NB4 (cell line): ENCODE results near the gene APOO.
A peak's percentile ranks its signal among the peaks of the same experiment; 100 is the strongest.

Source experiments
- DNase-seq: peaks from one replicate; pipeline ENCODE4 v3.0.0; 2010; ENCODE audit warnings: low read depth
- H3K4me3 ChIP-seq: one replicate; pipeline ENCODE4 v1.5.1; 2011; ENCODE audit warnings: mild to moderate bottlenecking, low read depth, low read length, moderate library complexity
- MYC ChIP-seq: IDR thresholded peaks from 2 replicates; pipeline ENCODE4 v1.6.1; 2011; ENCODE audit warnings: low read depth, low read length
- POLR2A ChIP-seq: IDR thresholded peaks from 2 replicates; pipeline ENCODE4 v1.6.1; 2011; ENCODE audit warnings: mild to moderate bottlenecking; ENCODE audit not compliant: insufficient read length; ENCODE audit errors: extremely low read depth
- TF ChIP-seq, protein P1 (sequence below): IDR thresholded peaks from one replicate; pipeline ENCODE4 v1.5.1; 2012; ENCODE audit warnings: low read depth, low read length
- TF ChIP-seq, protein P2 (sequence below): IDR thresholded peaks from 2 replicates; pipeline ENCODE4 v1.6.1; 2011; ENCODE audit warnings: low read depth, low read length

APOO gene

DNA sequence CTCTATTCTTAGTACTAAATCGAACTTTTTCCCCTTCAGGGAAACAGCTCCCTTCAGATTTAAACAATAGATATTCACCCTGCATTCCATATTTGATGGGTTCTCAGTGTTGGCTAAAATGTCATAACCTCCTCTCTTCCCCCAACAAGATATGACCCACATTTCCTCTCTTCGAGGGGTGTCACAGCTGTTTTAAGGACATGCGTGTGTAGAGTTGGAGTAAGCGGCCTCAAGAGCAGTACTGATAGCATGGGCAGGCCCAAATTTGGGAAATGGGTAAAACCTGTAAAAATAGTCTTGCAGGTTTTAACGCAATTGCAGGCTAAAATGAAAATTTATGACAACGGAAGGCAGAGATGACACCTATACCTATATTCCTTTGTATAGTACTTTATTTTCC lies 96.1 kb downstream of the APOO start:
- TF ChIP-seq MYC (no peak), POLR2A (no peak)
- TF ChIP-seq, protein P1, sequence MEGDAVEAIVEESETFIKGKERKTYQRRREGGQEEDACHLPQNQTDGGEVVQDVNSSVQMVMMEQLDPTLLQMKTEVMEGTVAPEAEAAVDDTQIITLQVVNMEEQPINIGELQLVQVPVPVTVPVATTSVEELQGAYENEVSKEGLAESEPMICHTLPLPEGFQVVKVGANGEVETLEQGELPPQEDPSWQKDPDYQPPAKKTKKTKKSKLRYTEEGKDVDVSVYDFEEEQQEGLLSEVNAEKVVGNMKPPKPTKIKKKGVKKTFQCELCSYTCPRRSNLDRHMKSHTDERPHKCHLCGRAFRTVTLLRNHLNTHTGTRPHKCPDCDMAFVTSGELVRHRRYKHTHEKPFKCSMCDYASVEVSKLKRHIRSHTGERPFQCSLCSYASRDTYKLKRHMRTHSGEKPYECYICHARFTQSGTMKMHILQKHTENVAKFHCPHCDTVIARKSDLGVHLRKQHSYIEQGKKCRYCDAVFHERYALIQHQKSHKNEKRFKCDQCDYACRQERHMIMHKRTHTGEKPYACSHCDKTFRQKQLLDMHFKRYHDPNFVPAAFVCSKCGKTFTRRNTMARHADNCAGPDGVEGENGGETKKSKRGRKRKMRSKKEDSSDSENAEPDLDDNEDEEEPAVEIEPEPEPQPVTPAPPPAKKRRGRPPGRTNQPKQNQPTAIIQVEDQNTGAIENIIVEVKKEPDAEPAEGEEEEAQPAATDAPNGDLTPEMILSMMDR = no peak
- TF ChIP-seq, protein P2, sequence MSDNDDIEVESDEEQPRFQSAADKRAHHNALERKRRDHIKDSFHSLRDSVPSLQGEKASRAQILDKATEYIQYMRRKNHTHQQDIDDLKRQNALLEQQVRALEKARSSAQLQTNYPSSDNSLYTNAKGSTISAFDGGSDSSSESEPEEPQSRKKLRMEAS = no peak
- H3K4me3 ChIP-seq = no peak overlapping the region
- no peak for DNase-seq

DNA sequence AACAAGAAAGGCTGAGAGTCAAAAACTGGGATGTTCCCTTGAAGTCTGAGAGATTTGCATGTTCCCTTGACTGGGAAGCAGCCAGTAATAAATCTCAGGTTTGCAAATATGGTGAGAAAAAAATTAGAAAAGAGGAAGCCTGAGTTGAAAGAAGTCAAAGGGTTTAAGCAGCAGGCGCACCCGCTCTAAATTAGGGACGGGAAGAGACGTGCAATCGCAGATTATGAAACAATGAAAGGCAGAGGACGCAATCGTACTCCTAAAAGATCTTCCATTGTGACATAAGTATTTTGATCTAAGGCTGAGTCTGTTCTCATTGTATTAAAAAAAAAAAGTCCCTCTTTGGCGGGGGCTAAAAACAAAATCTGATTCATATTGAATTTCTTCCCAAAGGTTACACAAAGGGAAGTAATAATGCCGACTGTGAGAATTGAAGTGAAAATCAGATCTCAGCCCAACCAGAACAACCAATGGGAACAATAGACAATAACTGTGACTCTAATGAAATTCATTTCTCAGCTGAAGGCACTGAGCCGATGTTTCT lies 96.6 kb downstream of the APOO start:
- DNase-seq = peak; percentile 81
- TF ChIP-seq, protein P2 = no peak
- TF ChIP-seq, protein P1 = no peak
- no peak for TF ChIP-seq MYC
- no peak for TF ChIP-seq POLR2A
- H3K4me3 ChIP-seq = peak overlapping the region; percentile 5

DNA sequence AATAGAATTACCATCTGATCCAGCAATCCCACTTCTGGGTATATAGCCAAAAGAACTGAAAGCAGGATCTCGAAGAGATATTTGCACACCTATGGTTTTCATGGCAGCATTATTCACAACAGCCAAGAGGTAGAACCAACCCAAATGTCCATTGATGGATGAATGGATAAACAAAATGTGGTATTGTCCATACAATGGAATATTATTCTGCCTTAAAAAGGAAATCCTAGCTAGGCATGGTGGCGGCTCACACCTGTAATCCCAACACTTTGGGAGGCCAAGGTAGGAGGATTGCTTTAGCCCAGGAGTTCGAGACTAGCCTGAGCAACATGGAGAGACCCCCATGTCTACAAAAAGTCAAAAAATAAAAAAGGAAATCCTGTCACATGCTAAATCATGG lies 97.5 kb downstream of the APOO start:
- DNase-seq = no peak
- no peak overlapping the region for H3K4me3 ChIP-seq
- no peak for TF ChIP-seq POLR2A
- TF ChIP-seq, protein P1 = no peak
- TF ChIP-seq, protein P2 = no peak
- TF ChIP-seq MYC = no peak

DNA sequence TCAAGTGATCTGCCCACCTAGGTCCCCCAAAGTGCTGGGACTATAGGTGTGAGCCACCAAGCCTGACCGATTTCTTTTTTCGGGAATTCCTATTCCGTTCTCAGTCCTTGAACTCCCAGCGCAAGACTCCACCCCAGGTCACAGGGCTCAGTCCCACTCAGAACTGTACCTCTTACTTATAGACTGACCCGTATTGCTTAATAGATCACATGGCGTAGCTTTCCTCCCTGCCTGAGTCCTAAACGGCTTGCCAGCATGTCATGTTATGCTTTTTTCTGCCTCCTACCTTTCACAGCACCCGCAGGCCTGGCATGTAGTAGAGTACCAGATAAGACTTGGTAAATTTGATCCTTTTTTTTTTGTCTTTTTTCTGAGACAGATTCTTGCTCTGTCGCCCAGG lies 102.3 kb downstream of the APOO start:
- H3K4me3 ChIP-seq = no peak overlapping the region
- DNase-seq = no peak
- TF ChIP-seq, protein P2 = no peak
- no peak for TF ChIP-seq POLR2A
- TF ChIP-seq, protein P1 = no peak
- TF ChIP-seq MYC = no peak

DNA sequence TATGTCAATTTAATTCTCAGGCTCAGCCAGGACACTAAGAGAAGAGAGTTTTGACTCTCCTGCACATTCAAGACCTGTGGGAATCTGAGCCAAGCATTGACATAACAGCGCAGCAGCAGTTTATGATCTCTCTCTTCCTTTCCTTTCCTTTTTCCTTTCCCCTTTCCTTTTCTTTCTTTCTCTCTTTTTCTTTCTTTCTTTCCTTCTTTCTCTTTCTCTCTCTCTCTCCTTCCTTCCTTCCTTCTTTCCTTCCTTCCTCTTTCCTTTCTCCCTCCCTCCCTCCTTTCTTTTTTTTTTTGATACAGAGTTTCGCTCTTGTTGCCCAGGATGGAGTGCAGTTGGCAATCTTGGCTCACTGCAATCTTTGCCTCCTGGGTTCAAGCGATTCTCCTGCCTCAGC lies 103.2 kb downstream of the APOO start:
- TF ChIP-seq, protein P1 = no peak
- TF ChIP-seq, protein P2 = no peak
- no peak for TF ChIP-seq MYC
- TF ChIP-seq POLR2A = no peak
- DNase-seq = no peak
- H3K4me3 ChIP-seq = no peak overlapping the region
